GM18508 (cell line): ENCODE data around the gene MAGI1.
"Not testable (repeated sequence)": the region's sequence is repeated elsewhere in the genome, so short reads cannot be mapped to it uniquely, and the experiment has no call there.

Source experiments
- ATAC-seq: cut with Tn5 transposase; IDR thresholded peaks from one replicate; pipeline ENCODE4 v1.9.1; 2021; ENCODE audit warnings: moderate number of reproducible peaks; ENCODE audit not compliant: insufficient read depth, unreplicated experiment

The MAGI1 gene

DNA sequence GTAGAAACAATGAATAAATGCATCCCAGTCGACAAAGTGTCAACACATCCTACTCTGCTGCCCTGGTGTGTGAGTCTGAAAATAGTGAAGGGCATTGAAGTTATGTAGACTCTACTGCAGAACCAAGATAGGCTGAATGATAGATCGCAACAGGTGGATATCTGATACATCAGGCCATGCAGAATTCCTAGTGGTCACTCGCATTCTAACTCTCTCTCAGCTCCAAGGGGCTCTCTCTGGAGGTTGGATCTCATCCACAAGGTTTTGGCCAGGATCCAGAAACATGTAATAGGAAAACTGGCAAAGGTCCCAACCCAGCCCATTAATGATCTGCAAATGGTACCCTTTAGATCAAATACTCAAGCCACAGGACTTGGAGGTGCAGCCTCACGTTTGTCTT is 514.1 kb downstream of the MAGI1 start:
- no peak for ATAC-seq

DNA sequence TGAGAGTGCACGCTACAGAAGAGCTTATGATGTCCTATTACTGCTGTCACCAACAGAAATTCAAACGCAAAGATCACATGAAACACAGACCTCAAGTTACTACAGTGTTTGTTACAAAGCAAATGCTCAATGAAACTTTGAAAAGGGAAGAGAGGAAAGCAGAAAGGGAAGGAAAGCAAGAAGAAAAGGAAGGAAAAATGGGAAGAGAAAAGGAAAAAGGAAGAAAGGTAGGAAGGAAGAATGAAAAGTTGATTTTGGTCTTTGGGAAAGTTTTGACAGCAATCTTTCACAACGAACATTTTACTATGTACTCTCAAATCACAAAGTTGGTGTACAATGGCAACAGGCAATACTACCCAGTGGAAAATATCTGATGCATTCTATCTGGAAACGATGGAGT is 514.8 kb downstream of the MAGI1 start:
- no peak for ATAC-seq

DNA sequence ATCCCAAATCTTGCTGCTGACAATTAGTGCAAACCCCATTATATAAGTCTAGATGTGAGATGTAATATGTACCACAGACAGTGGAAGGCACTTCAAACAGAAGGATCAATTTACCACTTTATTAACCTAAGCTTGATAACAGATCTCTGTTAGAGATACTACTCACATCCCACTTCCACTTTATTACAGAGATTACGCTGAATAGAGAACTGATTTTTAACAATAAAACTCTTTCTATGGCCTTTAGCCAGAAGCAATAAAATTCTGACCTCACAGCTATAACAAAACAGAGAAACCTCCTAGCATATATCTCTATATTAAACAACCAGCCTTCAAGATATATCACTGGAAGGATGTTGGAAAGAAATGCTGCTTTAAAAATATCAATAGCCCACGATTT is 517.7 kb downstream of the MAGI1 start:
- no peak for ATAC-seq

DNA sequence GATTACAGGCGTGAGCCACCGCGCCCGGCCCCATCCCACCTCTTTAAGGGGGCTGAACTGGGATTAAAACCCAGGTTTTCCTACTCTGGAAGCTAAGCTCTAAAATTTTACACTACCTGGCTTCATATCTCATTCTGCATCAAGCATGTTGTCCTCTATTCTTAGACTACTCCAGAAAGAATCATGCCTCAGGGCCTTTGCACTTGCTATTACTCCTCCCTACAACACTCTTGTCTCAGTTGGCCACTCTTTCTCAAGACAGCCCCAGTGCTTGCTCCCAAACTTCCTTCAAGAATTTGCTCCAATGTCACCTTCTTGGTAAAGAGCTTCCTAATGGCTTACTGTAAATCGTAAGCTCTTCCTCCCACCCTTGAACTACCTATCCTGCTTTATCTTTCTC is 521.7 kb downstream of the MAGI1 start:
- no peak for ATAC-seq

DNA sequence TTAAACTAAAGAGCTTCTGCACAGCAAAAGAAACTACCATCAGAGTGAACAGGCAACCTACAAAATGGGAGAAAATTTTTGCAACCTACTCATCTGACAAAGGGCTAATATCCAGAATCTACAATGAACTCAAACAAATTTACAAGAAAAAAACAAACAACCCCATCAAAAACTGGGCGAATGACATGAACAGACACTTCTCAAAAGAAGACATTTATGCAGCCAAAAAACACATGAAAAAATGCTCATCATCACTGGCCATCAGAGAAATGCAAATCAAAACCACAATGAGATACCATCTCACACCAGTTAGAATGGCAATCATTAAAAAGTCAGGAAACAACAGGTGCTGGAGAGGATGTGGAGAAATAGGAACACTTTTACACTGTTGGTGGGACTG is 524.4 kb downstream of the MAGI1 start:
- ATAC-seq = not testable (repeated sequence)

DNA sequence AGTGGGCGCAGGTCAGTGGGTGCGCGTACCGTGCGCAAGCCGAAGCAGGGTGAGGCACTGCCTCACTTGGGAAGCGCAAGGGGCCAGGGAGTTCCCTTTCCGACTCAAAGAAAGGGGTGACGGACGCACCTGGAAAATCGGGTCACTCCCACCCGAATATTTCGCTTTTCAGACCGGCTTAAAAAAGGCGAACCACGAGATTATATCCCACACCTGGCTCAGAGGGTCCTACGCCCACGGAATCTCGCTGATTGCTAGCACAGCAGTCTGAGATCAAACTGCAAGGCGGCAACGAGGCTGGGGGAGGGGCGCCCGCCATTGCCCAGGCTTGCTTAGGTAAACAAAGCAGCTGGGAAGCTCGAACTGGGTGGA is 529.3 kb downstream of the MAGI1 start:
- not testable (repeated sequence) for ATAC-seq

DNA sequence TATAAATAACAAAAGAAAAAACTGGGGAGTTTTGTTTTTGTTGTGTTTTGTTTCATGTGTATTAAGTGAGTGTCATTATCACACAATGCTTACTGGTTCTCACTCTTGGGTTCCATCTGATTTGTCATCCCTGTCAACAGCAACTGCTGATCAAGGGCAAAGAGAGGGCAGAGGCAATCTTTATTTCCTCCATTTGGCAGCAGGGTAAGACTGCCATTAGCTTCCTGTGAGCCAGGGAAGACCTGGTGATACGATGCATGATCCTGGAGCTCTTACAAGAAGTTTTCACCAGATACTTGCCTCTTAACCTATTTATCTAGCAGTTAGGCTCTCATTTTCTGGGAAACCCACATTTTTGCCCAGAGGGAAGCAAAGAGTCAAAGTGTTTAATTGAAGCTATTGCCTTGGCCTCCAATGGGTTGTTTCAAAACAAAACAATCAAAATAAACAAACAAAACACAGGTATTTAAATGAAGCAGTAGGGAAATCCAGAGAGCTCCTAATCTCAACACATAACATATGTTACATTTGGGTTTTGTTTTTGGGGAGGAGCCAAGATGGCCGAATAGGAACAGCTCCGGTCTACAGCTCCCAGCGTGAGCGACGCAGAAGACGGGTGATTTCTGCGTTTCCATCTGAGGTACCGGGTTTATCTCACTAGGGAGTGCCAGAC is 529.8 kb downstream of the MAGI1 start:
- no peak for ATAC-seq

DNA sequence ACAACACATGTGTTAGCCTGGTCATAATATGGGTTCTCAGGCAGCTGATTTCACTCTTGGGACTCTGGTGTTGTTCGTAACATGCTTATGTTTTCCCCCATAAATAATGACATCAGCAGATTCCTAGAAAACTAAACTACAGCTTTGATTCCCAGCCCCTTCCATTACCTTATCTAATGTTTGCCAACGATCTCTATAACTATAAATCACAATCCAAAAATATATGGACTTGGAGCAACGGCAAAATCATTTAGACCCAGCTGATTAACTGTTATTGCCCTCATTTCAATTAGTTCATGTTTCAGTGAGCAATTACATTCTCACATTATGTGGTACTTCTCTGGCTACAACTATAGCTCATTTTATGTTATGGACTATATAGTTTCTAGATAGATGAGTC is 531.3 kb downstream of the MAGI1 start:
- ATAC-seq = no peak

DNA sequence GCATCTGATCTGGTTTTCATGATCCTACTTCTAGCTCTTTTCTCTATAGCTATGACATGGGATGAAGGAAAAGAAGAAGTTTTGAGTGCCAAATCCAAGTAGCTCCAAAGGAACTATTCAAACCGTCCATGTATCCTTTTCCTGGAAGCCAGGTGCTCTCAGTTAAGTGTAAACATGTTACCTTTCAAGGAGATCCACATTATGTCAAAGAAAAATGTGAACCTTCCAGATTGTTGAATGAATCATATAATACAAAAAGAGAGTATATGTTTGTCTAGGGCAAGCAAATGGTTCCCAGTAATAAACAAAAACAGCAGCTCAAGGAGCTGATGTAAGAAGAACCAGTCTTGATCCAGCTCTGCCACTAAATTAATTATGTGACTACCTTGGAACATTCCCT is 534.9 kb downstream of the MAGI1 start:
- no peak for ATAC-seq

DNA sequence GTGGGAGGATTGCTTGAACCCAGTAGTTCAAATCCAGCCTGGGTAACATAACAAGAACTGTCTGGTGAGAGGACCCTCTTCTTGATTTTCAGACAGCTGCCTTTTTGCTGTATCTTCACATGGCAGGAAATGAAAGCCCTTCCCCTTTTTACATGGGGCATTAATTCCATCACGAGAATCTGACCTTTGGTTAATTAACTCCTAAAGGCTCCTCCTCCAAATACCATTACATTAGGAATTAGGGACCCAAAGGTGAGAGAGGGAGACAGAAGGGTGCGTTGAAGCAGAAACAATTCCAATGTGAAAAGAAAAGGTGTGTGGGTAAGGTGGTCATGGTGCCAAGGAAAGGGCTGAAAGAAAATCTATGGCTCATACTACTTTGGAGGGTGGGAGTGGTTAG is 536.2 kb downstream of the MAGI1 start:
- ATAC-seq = no peak

DNA sequence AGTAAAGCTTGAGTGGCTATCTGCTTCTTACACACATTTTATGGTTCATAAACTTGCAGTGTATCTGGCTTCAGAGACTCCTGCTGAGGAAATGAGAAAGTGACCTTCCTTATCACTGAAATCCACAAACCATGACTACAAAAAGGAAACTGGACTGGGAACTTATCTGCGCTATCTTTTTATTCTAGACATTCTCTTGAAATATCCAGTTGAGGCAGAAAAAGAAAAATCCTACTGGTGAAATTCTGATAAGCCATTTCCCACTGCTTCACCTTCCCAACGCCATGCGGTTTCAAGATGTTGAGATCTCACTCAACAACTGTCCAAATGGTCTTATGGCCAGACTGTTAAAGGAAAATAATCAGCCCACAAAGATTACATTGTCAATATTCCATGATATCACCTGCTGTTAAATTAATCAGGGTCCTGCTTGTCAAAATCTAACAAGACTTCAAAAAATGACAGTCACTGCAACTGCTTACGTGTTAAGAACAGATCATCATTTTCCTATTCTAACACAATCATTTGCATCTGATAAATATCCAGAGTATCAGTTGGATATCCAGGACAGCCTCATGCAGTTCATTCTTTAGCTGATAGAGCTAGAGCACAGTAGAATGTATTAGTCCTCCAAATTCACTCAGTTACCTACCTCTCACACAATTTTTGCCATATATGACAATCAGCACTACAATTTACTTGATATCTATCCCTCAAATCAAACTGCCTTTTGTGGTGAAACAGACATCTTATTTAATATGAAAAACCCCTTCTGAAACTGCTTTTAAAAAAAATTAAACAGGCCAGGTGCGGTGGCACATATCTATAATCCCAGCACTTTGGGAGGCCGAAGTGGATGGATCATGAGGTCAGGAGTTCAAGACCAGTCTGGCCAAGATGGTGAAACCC is 538.1 kb downstream of the MAGI1 start:
- no peak for ATAC-seq

DNA sequence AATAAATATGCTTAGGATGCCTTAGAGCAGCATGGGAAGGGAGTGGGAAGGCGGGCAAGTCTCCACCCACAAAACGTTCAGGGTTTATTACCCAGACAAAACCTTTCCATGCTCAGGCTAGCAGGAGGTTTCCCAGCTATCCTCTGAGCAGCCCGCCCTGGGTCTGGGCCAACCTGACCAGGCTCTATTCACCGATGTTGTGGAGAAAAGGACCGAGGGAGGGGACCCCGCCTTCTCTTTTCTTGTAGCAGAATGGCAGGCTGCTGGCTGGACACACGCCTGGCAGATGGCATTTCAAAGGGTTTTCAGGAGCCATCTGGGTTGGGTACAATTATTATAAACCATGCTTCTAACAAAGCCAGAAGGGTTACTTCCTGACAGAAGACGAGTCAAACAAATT is 540.9 kb downstream of the MAGI1 start:
- ATAC-seq = no peak

DNA sequence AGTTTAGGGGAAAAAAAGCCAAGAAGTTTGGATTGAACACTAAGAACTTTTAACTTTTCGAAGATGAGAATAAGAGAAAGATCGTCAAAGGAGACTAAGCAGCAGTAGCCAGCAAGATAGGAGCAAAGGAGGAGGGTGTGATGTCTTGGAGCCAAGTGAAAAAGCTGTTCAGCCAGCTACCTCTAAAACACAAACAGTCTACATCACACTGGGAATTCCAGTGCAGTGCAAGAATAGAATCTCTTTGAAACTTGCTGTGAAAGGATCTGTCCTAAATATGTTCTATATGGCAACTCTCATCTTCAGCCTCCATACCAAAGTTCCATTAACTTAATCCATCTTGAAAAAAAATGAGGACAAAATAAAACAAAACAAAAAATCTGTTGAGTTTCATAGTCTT is 541.5 kb downstream of the MAGI1 start:
- no peak for ATAC-seq

DNA sequence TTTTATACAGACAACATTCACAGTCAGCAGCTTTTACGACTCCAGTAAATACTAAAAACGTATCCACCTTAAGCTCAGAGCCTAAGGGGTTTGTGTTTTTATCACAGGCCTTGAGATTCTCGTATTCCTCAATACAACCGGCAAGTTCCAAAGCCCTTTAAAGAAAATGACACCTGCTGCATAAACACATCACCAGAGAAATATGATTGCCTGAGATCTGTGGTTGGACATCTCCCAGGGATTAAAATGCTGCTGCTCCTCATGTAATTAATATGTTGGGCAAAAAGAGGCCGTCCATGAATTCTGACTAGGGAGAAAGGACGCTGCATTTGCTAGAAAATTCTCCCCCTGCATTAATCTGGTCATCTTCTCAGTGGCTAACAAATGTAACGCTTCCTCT is 544.8 kb downstream of the MAGI1 start:
- no peak for ATAC-seq

DNA sequence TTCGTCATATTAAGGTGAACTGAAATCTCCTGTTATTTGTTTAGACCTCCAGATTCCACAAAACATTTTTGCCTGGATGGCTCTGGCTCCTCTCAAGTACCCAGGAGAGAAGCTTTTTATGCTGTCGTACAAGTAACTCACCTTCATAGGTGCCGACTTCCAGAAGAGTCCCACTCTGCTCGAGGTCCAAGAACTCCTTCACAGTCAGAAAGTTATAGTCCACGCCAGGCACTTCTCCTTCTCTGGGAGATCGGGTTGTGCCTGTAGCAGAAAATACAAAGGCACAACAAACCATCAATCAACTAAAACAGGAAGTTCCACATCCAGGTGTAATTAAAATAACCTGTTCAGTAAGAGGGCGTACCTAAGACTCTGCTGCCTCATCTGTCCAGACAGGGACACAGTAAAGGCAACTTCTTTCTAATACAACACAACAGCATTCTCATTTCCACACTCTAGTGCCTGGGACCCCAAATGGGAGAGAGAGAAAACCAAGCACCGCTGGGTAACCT is 545.3 kb downstream of the MAGI1 start:
- no peak for ATAC-seq

DNA sequence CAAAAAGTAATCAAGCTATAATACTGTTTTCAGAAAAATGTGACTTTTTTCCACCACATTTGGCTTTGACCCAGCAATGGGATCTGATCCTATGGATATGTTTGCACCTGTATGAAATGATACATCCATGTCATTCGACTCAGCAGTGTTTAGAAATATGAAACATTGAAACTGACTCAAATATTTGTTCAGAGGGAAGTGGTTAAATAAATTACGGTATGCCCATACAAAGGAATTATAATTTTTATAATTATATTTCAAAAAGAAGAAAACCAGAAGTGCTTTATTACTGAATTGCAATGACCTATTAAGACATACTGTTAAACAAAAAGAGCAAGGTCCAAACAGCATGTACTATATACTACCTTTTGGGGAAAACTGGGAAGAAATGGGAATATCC is 546.5 kb downstream of the MAGI1 start:
- no peak for ATAC-seq

DNA sequence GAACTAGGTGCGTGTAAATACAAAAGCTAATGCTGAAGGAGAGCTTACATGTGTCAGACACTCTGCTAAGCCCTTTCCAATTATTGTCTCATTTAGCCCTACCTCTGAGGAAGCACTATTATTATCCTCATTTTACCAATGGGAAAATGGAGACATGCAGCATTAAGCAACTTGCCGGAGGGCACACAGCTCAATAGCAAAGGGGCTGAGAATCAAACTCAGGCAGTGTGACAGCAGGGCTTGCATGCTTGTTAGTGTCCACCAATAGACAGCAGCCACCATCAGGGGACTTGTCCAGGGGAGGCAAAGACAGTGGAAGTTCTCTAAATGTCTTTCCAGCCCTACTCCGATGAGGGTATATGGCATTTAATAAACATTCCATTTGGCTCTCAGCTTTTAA is 548.6 kb downstream of the MAGI1 start:
- ATAC-seq = no peak

DNA sequence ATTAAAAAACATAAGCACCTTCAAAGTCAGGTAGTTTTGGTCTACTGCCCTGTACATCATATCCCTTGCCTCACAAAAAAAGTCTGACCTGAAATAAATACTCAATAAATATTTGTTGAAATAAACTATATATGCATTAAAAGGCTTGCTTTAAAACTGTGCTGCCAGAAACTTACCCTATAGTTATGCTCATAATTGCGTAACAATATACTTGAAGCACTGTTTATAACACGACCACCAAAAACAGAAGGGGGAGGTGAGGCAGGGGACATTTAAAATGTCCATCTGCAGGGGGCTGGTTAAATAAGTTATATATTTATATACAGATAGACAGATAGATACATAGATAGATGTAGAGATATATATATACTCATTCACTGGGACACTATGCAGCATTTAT is 549.5 kb downstream of the MAGI1 start:
- no peak for ATAC-seq

DNA sequence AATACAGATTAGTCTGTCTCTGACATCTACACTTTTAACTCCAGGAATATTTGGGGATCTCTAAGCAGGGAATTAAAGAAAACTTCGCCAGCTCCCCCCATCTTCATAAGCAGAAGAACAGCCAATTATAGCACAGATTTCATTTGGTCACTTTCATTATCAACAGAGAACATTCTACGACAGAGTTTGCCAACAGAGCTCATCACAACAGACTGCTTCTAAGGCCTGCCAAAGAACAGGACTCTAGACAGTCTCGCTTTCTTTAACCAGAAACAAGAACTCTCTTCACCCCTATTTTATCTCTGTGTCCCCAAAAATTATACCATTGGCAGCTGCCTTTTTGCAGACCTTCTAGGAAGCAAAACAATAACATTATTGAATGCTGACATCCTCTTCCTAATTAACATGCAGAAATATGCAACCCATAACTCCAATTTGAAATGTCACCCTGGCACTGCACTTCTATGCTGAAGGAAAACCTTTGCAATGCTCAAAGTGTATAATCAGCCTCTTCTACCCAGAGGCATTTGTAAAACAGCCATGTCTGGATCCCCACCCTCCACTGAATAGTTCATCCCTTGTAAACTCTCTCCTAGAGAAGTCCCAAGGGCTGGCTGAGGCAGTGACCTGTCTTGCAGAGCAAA is 552.8 kb downstream of the MAGI1 start:
- no peak for ATAC-seq

DNA sequence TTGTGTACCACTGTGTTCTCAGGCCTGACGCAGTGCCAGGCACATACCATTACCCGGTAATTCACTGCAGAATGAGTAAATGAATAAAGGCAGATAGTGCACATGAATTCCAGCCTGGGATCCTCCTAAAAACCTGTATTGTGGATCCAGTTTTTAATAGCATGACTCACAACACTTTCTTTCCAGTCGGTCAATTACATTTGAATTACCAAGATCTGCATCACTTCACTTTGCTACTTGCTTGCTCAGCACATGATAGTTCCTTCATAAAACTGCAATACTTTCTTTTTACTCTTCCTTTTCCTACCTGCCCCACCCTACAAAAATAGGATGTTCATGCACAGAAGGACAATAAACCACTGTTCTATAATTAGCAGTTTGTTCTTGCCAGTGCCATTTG is 553.8 kb downstream of the MAGI1 start:
- no peak for ATAC-seq

DNA sequence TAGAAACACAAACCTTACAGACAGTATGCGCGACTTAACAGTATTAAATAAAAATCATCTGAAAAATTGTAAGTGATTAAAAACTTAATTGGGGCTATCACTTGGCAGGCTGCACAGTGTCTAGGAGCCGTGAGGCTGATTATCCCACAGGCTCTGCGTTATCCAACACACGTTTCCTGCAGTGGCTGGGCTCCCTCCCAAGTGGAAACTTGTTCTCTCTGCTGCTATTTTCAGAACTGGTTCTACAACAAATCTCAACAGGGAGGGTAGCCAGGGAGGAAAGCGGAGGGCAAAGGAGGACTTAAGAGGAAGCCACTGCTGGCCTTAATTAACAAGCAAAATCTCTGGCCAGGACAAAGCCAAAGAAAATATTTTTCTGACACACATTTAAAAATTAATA is 555.2 kb downstream of the MAGI1 start:
- no peak for ATAC-seq
